GM20000 (cell line): ENCODE data around the gene CACNA2D1.

ENCODE experiments used
- DNase-seq: peaks from one replicate; pipeline ENCODE4 v3.0.0; 2012; ENCODE audit warnings: low spot score
- CTCF ChIP-seq: IDR thresholded peaks from 2 replicates; pipeline ENCODE4 v1.5.1; 2012; ENCODE audit warnings: mild to moderate bottlenecking, control low read depth; ENCODE audit errors: extremely low read depth, missing control alignments

Gene CACNA2D1

GRCh38 chr7:81960026-81960425 is 483.6 kb downstream of the CACNA2D1 start:
- no peak for DNase-seq
- no peak for TF ChIP-seq CTCF

- TF ChIP-seq CTCF: no peak
- DNase-seq: no peak
Measured at GRCh38 chr7:81957517-81957916, 486.1 kb downstream of the CACNA2D1 start.

- no peak for TF ChIP-seq CTCF
- DNase-seq: peak; percentile 25
Measured at GRCh38 chr7:81956520-81956919, 487.1 kb downstream of the CACNA2D1 start.

GRCh38 chr7:81949306-81949705 is 494.3 kb downstream of the CACNA2D1 start:
- no peak for TF ChIP-seq CTCF
- DNase-seq: no peak

GRCh38 chr7:81944058-81944457 is 499.5 kb downstream of the CACNA2D1 start:
- TF ChIP-seq CTCF: no peak
- no peak for DNase-seq

- TF ChIP-seq CTCF: no peak
- no peak for DNase-seq
Measured at GRCh38 chr7:81937091-81937490, 506.5 kb downstream of the CACNA2D1 start.

- DNase-seq: no peak
- TF ChIP-seq CTCF: no peak
Measured at GRCh38 chr7:81934596-81935301, 508.8 kb downstream of the CACNA2D1 start.
